HepG2 (cell line): Measurements from ENCODE around the gene CAMTA1. TPM values are rescaled to one million over a fixed set of nuclear protein-coding genes. Genes with fewer than 3 reads are reported as not detected.

Experiments
- BHLHE40 ChIP-seq: IDR thresholded peaks from 2 replicates; pipeline ENCODE4 v1.6.1; 2011; ENCODE audit warnings: low read length, improper control_type of control experiment
- PAX8 ChIP-seq: sonication (generic); formaldehyde crosslinking; IDR thresholded peaks from 2 replicates; pipeline ENCODE4 v1.8.0; 2022; ENCODE audit warnings: mild to moderate bottlenecking, missing genetic modification reagents, borderline replicate concordance
- POGZ ChIP-seq: sonication (generic); formaldehyde crosslinking; IDR thresholded peaks from 2 replicates; pipeline ENCODE4 v1.4.0; 2020; ENCODE audit warnings: mild to moderate bottlenecking, missing genetic modification reagents
- TBL1XR1 ChIP-seq: fragments of 150-350 bp; IDR thresholded peaks from 2 replicates; pipeline ENCODE4 v1.6.1; 2014; ENCODE audit warnings: borderline replicate concordance, low read length; ENCODE audit not compliant: partially characterized antibody
- ZNF292 ChIP-seq: sonication (generic); formaldehyde crosslinking; IDR thresholded peaks from 2 replicates; pipeline ENCODE4 v1.8.1; 2022; ENCODE audit warnings: mild to moderate bottlenecking, low read depth, missing genetic modification reagents, borderline replicate concordance
- ZNF468 ChIP-seq: sonication (generic); formaldehyde crosslinking; IDR thresholded peaks from 2 replicates; pipeline ENCODE4 v1.8.0; 2022; ENCODE audit warnings: mild to moderate bottlenecking, moderate library complexity, missing genetic modification reagents
- ZNF563 ChIP-seq: sonication (generic); formaldehyde crosslinking; IDR thresholded peaks from 2 replicates; pipeline ENCODE4 v1.8.0; 2022; ENCODE audit warnings: mild to moderate bottlenecking, moderate library complexity, missing genetic modification reagents
- ZNF678 ChIP-seq: sonication (generic); formaldehyde crosslinking; IDR thresholded peaks from 2 replicates; pipeline ENCODE4 v1.4.0; 2020; ENCODE audit warnings: mild to moderate bottlenecking, missing genetic modification reagents
- ZNF878 ChIP-seq: sonication (generic); formaldehyde crosslinking; IDR thresholded peaks from 2 replicates; pipeline ENCODE4 v1.8.1; 2023; ENCODE audit warnings: mild to moderate bottlenecking, missing genetic modification reagents, moderate library complexity
- polyA plus RNA-seq, 8 experiments: library from polyadenylated mRNA; depleted of rRNA in 3 of 8; stranded (reverse) in 7 of 8; unstranded in 1 of 8; fragments of >200 nt; fragmentation: Illumina TruSeq in 4 of 8; extraction: Trizol in 4 of 8; gene quantifications; 2 replicates each; pipeline versions ENCODE4 v1.2.1 to v1.2.3, GENCODE V29; 2011 to 2016; ENCODE audit warnings: low read depth in 4 of 8, missing spikeins in 1 of 8, mixed read lengths in 1 of 8; ENCODE audit not compliant: insufficient read depth in 1 of 8
- total RNA-seq, 5 experiments: library from RNA; depleted of rRNA; stranded (reverse); fragments of >200 nt; fragmentation: Illumina TruSeq; extraction: Trizol; gene quantifications; 2 replicates each; pipeline ENCODE4 v1.2.3, GENCODE V29; 2016; ENCODE audit warnings: low read depth in 1 of 5
- TF ChIP-seq, protein P1 (sequence below): sonication (generic); formaldehyde crosslinking; conservative IDR thresholded peaks from 2 replicates; pipeline ENCODE4 v1.4.0; 2020; ENCODE audit warnings: missing genetic modification reagents
- TF ChIP-seq, protein P2 (sequence below): sonication (generic); formaldehyde crosslinking; conservative IDR thresholded peaks from 2 replicates; pipeline ENCODE4 v1.8.1; 2023; ENCODE audit warnings: missing genetic modification reagents
- TF ChIP-seq, protein P3 (sequence below): sonication (generic); formaldehyde crosslinking; IDR thresholded peaks from 2 replicates; pipeline ENCODE4 v1.9.0; 2021; ENCODE audit warnings: missing genetic modification reagents, borderline replicate concordance
- TF ChIP-seq, protein P4 (sequence below): sonication (generic); IDR thresholded peaks from 2 replicates; pipeline ENCODE4 v1.6.1; 2016; ENCODE audit warnings: low read depth, borderline replicate concordance

Gene CAMTA1
- total and polyA plus RNA-seq, 2 of the 13 experiments (the other 11 are each of a cell fraction or from before 2014, with no cell fraction given) = 25.0 to 36.4 TPM

GRCh38 chr1:7770997-7771822 lies 986.0 kb downstream of the CAMTA1 start, which contains the start of gene VAMP3 (continued):
- TF ChIP-seq, protein P1, sequence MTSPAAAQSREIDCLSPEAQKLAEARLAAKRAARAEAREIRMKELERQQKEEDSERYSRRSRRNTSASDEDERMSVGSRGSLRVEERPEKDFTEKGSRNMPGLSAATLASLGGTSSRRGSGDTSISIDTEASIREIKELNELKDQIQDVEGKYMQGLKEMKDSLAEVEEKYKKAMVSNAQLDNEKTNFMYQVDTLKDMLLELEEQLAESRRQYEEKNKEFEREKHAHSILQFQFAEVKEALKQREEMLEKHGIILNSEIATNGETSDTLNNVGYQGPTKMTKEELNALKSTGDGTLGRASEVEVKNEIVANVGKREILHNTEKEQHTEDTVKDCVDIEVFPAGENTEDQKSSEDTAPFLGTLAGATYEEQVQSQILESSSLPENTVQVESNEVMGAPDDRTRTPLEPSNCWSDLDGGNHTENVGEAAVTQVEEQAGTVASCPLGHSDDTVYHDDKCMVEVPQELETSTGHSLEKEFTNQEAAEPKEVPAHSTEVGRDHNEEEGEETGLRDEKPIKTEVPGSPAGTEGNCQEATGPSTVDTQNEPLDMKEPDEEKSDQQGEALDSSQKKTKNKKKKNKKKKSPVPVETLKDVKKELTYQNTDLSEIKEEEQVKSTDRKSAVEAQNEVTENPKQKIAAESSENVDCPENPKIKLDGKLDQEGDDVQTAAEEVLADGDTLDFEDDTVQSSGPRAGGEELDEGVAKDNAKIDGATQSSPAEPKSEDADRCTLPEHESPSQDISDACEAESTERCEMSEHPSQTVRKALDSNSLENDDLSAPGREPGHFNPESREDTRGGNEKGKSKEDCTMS (CRISPR knock-in tag) = no peak
- TF ChIP-seq ZNF563 (CRISPR knock-in tag) = peak; percentile 50; the same call in 1 of the 2 replicates
- TF ChIP-seq ZNF292 (CRISPR knock-in tag) = peak; percentile 55; the same call in 1 of the 2 replicates
- TF ChIP-seq PAX8 (CRISPR knock-in tag) = no peak
- no peak for TF ChIP-seq ZNF678 (CRISPR knock-in tag)
- TF ChIP-seq, protein P2, sequence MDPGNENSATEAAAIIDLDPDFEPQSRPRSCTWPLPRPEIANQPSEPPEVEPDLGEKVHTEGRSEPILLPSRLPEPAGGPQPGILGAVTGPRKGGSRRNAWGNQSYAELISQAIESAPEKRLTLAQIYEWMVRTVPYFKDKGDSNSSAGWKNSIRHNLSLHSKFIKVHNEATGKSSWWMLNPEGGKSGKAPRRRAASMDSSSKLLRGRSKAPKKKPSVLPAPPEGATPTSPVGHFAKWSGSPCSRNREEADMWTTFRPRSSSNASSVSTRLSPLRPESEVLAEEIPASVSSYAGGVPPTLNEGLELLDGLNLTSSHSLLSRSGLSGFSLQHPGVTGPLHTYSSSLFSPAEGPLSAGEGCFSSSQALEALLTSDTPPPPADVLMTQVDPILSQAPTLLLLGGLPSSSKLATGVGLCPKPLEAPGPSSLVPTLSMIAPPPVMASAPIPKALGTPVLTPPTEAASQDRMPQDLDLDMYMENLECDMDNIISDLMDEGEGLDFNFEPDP (CRISPR knock-in tag) = no peak
- no peak for TF ChIP-seq TBL1XR1
- no peak for TF ChIP-seq ZNF878 (CRISPR knock-in tag)
- TF ChIP-seq, protein P3, sequence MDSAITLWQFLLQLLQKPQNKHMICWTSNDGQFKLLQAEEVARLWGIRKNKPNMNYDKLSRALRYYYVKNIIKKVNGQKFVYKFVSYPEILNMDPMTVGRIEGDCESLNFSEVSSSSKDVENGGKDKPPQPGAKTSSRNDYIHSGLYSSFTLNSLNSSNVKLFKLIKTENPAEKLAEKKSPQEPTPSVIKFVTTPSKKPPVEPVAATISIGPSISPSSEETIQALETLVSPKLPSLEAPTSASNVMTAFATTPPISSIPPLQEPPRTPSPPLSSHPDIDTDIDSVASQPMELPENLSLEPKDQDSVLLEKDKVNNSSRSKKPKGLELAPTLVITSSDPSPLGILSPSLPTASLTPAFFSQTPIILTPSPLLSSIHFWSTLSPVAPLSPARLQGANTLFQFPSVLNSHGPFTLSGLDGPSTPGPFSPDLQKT (CRISPR knock-in tag) = no peak
- no peak for TF ChIP-seq BHLHE40
- peak; percentile 66 for TF ChIP-seq POGZ (CRISPR knock-in tag)
- no peak for TF ChIP-seq ZNF468 (CRISPR knock-in tag)
- TF ChIP-seq, protein P4, sequence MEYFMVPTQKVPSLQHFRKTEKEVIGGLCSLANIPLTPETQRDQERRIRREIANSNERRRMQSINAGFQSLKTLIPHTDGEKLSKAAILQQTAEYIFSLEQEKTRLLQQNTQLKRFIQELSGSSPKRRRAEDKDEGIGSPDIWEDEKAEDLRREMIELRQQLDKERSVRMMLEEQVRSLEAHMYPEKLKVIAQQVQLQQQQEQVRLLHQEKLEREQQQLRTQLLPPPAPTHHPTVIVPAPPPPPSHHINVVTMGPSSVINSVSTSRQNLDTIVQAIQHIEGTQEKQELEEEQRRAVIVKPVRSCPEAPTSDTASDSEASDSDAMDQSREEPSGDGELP = no peak
